OCI-LY3 (cell line): Measurements from ENCODE around the gene ARMC9.

Experiments used
- H2AFZ ChIP-seq: fragments of 200-600, 300-600 bp; shearing (Covaris generic); 2 replicates; pipeline ENCODE4 v1.6.0; 2014; ENCODE audit warnings: antibody characterized with exemption, low read depth, low read length
- H3K27ac ChIP-seq: fragments of 200-600, 300-600 bp; sonication (generic); 2 replicates; pipeline ENCODE4 v1.5.1; 2014; ENCODE audit warnings: mild to moderate bottlenecking, low read length, moderate library complexity, mixed read lengths
- H3K27me3 ChIP-seq: fragments of 200-600, 300-600 bp; sonication (generic); 2 replicates; pipeline ENCODE4 v1.6.1; 2014; ENCODE audit warnings: low read depth, low read length, mixed read lengths
- H3K36me3 ChIP-seq: fragments of 200-600, 300-600 bp; sonication (generic); replicated peaks from 2 replicates; pipeline ENCODE3; 2014; ENCODE audit warnings: low read depth, low read length, mixed read lengths
- H3K4me1 ChIP-seq: fragments of 300-600, 200-600 bp; sonication (generic); 2 replicates; pipeline ENCODE4 v1.6.1; 2014; ENCODE audit warnings: low read length, mixed read lengths
- H3K4me2 ChIP-seq: fragments of 200-600, 300-600 bp; sonication (generic); 2 replicates; pipeline ENCODE4 v1.6.1; 2014; ENCODE audit warnings: low read length, mixed read lengths
- H3K4me3 ChIP-seq: fragments of 300-600, 200-600 bp; sonication (generic); 2 replicates; pipeline ENCODE4 v1.5.1; 2014; ENCODE audit warnings: antibody characterized with exemption, mild to moderate bottlenecking, low read length, moderate library complexity
- H3K79me2 ChIP-seq: fragments of 300-600, 200-600 bp; shearing (Covaris generic); 2 replicates; pipeline ENCODE4 v1.6.1; 2014; ENCODE audit warnings: mild to moderate bottlenecking, low read length, mixed read lengths
- H3K9ac ChIP-seq: fragments of 300-600, 200-600 bp; shearing (Covaris generic); 2 replicates; pipeline ENCODE4 v1.6.0; 2014; ENCODE audit warnings: mild to moderate bottlenecking, low read length, moderate library complexity
- H3K9me3 ChIP-seq: fragments of 200-600, 300-600 bp; shearing (Covaris generic); 2 replicates; pipeline ENCODE4 v1.6.1; 2014; ENCODE audit warnings: low read length, mixed read lengths; ENCODE audit not compliant: insufficient read depth
- H4K20me1 ChIP-seq: fragments of 200-600, 300-600 bp; sonication (generic); 2 replicates; pipeline ENCODE4 v1.6.1; 2016; ENCODE audit warnings: low read length, mixed read lengths; ENCODE audit not compliant: insufficient read depth
- CTCF ChIP-seq: fragments of 200-600, 300-600 bp; sonication (generic); IDR thresholded peaks from 2 replicates; pipeline ENCODE4 v1.5.1; 2014; ENCODE audit warnings: antibody characterized with exemption, low read length, low read depth
- EZH2phosphoT487 ChIP-seq: fragments of 200-600 bp; shearing (Covaris generic); IDR thresholded peaks from 2 replicates; pipeline ENCODE4 v1.6.1; 2018; ENCODE audit warnings: antibody characterized with exemption, mixed run types, low read depth

ARMC9 gene

DNA sequence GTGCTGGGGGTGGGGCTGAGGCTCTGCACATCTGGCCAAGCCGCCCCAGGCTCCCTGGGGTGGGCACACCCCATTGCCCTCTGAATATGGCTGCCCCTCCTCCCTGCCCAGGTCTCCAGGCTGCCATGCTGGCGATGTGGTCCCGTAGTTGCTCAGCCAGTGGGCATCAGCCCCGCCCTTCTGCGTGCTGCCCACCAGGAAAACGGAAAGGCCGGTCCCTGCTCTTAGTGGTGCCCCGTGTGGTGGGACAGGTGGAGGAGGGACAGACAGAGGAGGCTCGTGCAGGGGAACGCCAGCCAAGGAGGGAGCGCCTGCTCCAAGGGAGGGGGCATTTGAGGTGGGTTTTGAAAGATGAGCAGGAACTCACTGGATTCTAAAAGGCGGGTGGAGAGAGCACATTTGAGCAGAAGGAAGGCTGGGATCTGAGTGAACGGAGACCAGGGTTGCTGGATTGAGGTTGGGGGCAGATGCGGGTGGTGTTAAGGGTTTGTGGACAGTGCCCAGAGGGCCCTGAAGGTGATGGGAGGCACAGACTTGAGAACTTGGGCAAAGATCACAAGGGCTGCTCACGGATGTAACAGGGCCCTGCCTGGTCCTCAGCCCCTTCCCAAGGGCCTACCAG is 190.4 kb downstream of the ARMC9 start:
- H4K20me1 ChIP-seq, result no peaks in the 10 kb centered on the region
- no peak overlapping the region for H3K9ac ChIP-seq
- H3K27ac ChIP-seq, result no peak overlapping the region
- H3K4me3 ChIP-seq, result no peak overlapping the region
- peaks cover 7% of the 10 kb centered on the region for H3K36me3 ChIP-seq
- peaks cover 29% of the 10 kb centered on the region for H3K79me2 ChIP-seq
- no peaks in the 10 kb centered on the region for H3K27me3 ChIP-seq
- no peak overlapping the region for H3K4me2 ChIP-seq
- no peak for TF ChIP-seq EZH2phosphoT487
- no peak for TF ChIP-seq CTCF
- no peak overlapping the region for H2AFZ ChIP-seq
- H3K4me1 ChIP-seq, result peaks cover 25% of the 10 kb centered on the region
- no peaks in the 10 kb centered on the region for H3K9me3 ChIP-seq

DNA sequence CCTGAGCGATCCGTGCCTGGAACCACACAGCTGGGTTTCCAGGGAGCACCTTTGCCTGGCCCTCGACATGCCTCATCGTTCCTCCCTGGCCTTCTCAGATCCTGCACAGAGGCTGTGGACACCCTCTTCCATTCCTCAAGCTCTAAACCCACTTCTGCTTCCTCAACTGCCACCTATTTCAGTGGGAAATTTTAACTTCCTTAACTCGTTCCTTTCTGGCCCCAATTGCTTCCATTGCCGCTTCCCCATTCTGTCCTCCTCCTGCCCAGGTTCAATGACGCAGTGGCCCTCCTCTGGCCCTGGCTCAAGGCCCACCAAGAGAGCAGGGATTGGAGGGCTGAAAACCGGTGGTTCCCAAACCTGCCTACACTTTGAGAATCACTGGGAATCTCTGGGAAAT is 192.2 kb downstream of the ARMC9 start:
- Histone ChIP-seq H3K9ac (no peak overlapping the region), H3K4me1 (peaks cover 37% of the 10 kb centered on the region), H3K36me3 (peaks cover 7% of the 10 kb centered on the region), H3K79me2 (peaks cover 41% of the 10 kb centered on the region), H3K4me2 (no peak overlapping the region), H3K9me3 (no peaks in the 10 kb centered on the region), H2AFZ (no peak overlapping the region), H3K27ac (no peak overlapping the region), H4K20me1 (no peaks in the 10 kb centered on the region), H3K4me3 (no peak overlapping the region), H3K27me3 (no peaks in the 10 kb centered on the region)
- TF ChIP-seq EZH2phosphoT487 (no peak), CTCF (no peak)

DNA sequence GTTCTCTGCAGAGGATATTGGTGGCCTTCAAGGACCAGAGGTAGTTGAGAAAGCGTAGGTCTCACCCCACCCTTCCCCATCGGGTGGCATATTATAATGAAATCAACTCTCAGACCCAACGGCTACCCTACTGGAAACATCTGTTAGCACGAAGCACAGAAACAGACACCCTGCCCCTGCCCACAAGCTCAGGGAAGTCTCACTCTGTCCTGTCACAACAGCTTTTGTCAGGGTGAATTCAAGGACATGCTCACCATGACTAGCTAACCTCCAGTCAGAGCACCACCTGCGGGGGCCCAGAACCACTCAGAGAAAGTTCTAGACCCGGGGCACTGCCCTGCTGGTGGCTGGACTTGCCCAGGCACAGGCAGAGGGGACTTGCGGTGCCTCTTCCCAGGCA is 193.6 kb downstream of the ARMC9 start:
- no peak for TF ChIP-seq CTCF
- no peak for TF ChIP-seq EZH2phosphoT487
- Histone ChIP-seq H3K36me3 (peaks cover 7% of the 10 kb centered on the region), H3K4me3 (peak overlapping the region; percentile 100), H3K4me2 (peak overlapping the region; percentile 99), H3K9me3 (no peaks in the 10 kb centered on the region), H3K79me2 (peaks cover 54% of the 10 kb centered on the region), H3K27me3 (no peaks in the 10 kb centered on the region), H3K27ac (peak overlapping the region; percentile 100), H3K4me1 (peaks cover 37% of the 10 kb centered on the region), H2AFZ (no peak overlapping the region), H3K9ac (peak overlapping the region; percentile 100; the same call in 1 of the 2 replicates), H4K20me1 (no peaks in the 10 kb centered on the region)

DNA sequence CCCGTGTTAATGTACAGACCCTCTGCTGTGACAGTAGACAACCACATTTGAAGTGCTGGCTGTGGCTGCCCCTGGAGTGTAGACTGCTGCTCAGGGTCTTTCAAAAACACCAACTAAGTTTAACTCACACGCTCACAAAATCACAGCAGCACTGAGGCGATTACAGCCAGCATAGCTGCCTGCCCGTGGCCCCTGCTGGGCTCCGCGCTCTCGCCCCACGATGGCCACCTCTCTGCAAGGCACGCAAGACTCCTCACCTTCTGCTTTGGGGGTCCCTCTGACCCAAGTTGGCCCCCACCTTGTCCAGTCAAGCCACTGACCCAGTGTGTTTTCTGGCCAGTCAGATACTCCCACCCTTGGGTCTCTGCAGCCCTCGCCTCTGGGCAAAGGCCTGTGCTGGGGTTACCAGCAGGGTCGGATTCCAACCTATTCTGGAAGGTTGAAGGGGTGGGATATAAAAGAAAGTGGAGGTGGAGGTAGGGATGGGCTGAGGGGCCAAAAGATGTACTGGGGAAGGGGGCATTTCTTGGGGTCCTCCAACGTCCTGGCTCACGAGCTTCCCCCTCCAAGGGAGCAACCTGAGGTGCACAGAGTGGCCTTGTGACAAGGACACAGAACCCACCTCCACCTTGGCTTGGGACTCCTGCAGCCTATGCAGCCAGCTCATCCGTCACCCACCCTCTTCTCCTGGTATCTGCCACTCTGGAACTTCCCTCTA is 194.2 kb downstream of the ARMC9 start:
- peak overlapping the region; percentile 100 for H3K4me3 ChIP-seq
- peaks cover 43% of the 10 kb centered on the region for H3K4me1 ChIP-seq
- no peaks in the 10 kb centered on the region for H3K27me3 ChIP-seq
- H2AFZ ChIP-seq, result no peak overlapping the region
- H3K27ac ChIP-seq, result peak overlapping the region; percentile 100
- no peaks in the 10 kb centered on the region for H3K9me3 ChIP-seq
- peaks cover 60% of the 10 kb centered on the region for H3K79me2 ChIP-seq
- peaks cover 7% of the 10 kb centered on the region for H3K36me3 ChIP-seq
- peaks cover 5% of the 10 kb centered on the region for H4K20me1 ChIP-seq
- H3K4me2 ChIP-seq, result peak overlapping the region; percentile 99
- peak overlapping the region; percentile 100 for H3K9ac ChIP-seq
- TF ChIP-seq CTCF, result no peak
- TF ChIP-seq EZH2phosphoT487, result no peak
